ENCODE measurements around the gene C11orf98. TPM values are rescaled to one million over a fixed set of nuclear protein-coding genes. Genes with fewer than 3 reads are reported as not detected.
A peak's percentile ranks its signal among the peaks of the same experiment; 100 is the strongest.

The C11orf98 gene
- total and polyA plus RNA-seq, 2 donors (not counting 1 experiment from before 2014, with no cell fraction given) = 41.5 to 48.1 TPM

DNA sequence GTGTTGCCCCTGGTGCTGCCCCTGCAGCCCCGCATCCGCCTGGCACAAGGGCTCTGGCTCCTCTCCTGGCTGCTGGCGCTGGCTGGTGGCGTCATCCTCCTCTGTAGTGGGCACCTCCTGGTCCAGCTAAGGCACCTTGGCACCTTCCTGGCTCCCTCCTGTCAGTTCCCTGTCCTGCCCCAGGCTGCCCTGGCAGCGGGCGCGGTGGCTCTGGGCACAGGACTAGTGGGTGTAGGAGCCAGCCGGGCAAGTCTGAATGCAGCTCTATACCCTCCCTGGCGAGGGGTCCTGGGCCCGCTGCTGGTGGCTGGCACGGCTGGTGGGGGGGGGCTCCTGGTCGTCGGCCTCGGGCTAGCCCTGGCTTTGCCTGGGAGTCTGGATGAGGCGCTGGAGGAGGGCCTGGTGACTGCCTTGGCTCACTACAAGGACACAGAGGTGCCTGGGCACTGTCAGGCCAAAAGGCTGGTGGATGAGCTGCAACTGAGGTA lies 51.7 kb downstream of the C11orf98 start:
- no peak for TF ChIP-seq EZH2 (IDR thresholded peaks at IDR 0.05; ENCODE audit: borderline replicate concordance, insufficient read depth, low read depth, low read length, poor library complexity, severe bottlenecking)
- TF ChIP-seq, protein P1, sequence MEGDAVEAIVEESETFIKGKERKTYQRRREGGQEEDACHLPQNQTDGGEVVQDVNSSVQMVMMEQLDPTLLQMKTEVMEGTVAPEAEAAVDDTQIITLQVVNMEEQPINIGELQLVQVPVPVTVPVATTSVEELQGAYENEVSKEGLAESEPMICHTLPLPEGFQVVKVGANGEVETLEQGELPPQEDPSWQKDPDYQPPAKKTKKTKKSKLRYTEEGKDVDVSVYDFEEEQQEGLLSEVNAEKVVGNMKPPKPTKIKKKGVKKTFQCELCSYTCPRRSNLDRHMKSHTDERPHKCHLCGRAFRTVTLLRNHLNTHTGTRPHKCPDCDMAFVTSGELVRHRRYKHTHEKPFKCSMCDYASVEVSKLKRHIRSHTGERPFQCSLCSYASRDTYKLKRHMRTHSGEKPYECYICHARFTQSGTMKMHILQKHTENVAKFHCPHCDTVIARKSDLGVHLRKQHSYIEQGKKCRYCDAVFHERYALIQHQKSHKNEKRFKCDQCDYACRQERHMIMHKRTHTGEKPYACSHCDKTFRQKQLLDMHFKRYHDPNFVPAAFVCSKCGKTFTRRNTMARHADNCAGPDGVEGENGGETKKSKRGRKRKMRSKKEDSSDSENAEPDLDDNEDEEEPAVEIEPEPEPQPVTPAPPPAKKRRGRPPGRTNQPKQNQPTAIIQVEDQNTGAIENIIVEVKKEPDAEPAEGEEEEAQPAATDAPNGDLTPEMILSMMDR (IDR thresholded peaks at IDR 0.05) = no peak
- Mint-ChIP-seq H3K27ac (peak overlapping the region; percentile 78), H3K9me3 (ENCODE audit: insufficient read depth) (no peaks in the 10 kb centered on the region), H3K4me1 (peaks cover 20% of the 10 kb centered on the region), H3K4me3 (peak overlapping the region; percentile 60), H3K27me3 (no peaks in the 10 kb centered on the region)
- intact Hi-C loops (cut with micrococcal nuclease) = loop anchor here (1.0 to 2.0 kb wide), 3 partner anchors 33 to 113 kb away; partner anchors contain the start of genes GANAB and HNRNPUL2
- no peak overlapping the region for H3K9ac ChIP-seq (ENCODE audit: low read length)
- H3K4me1 ChIP-seq (ENCODE audit: control insufficient read depth in 2 of 2, insufficient read depth in 2 of 2, low read length in 2 of 2) = peaks cover 10 to 21% of the 10 kb centered on the region in 2 donors
- H3K4me3 ChIP-seq (ENCODE audit: control extremely low read depth in 1 of 5, extremely low read depth in 1 of 5, insufficient read depth in 1 of 5, low read depth in 2 of 5, low read length in 4 of 5) = no peak overlapping the region
- ChIA-PET POLR2A (interaction anchor here (0.6 to 1.6 kb wide), 3 partner anchors 12 to 24 kb away, joined by 3 to 5 read pairs (median 5); partner anchors contain the start of genes MTA2 and TUT1), CTCF (interaction anchor here (1.1 to 3.7 kb wide), 2 partner anchors 8 to 21 kb away, joined by 4 to 32 read pairs; partner anchors contain the start of genes B3GAT3 and TUT1)
- H3K27ac ChIP-seq (ENCODE audit: low read length in 2 of 2) = peak overlapping the region; percentile 70 to 96
- peak overlapping the region; percentile 90 for H2AFZ ChIP-seq (ENCODE audit: insufficient read depth, low read depth, low read length, poor library complexity, severe bottlenecking)
- no peaks in the 10 kb centered on the region for H3K9me3 ChIP-seq (ENCODE audit: control extremely low read depth in 1 of 3, control insufficient read depth in 2 of 3, insufficient read depth in 1 of 3, low read length in 2 of 3)
- H3K79me2 ChIP-seq (ENCODE audit: control insufficient read depth, insufficient read depth, low read length) = peaks cover 57% of the 10 kb centered on the region
- H4K20me1 ChIP-seq (ENCODE audit: control insufficient read depth, insufficient read depth, low read length, poor library complexity, severe bottlenecking) = peaks cover 11% of the 10 kb centered on the region
- peak overlapping the region; percentile 90 for H3K4me2 ChIP-seq (replicated peaks; ENCODE audit: low read depth, low read length, poor library complexity, severe bottlenecking)
- no peak for DNase-seq
- no peak for ATAC-seq (ENCODE audit: low read depth)
- peaks cover 0 to 33% of the 10 kb centered on the region in 2 experiments for H3K36me3 ChIP-seq (replicated peaks in 1 of 2; ENCODE audit: control extremely low read depth in 1 of 2, control insufficient read depth in 1 of 2, extremely low read depth in 1 of 2, insufficient read depth in 2 of 2, low read length in 1 of 2)
- H3K27me3 ChIP-seq (replicated peaks in 1 of 4; ENCODE audit: control extremely low read depth in 1 of 4, control insufficient read depth in 3 of 4, insufficient read depth in 4 of 4, low read length in 3 of 4) = no peaks in the 10 kb centered on the region
- 87% methylated on average over 15 of the region's 15 CpGs for WGBS (ENCODE audit: insufficient coverage)

Small RNA genes lying within 50 kb of the gene (small RNA-seq; reads per million reads assigned to genes)
- gene SNORA57 (ENCODE audit: insufficient read length, low read depth, low replicate concordance) = not detected

Other genes with a start within 250 kb of the C11orf98 start
- gene SCGB1A1, start 246.2 kb downstream of the C11orf98 start, total RNA-seq = not detected in 2 replicates
- gene SCGB1A1, start 246.2 kb downstream of the C11orf98 start, polyA plus RNA-seq = not detected in 2 replicates
- 228 and 229 TPM in 2 replicates for gene AHNAK, start 118.4 kb downstream of the C11orf98 start, total RNA-seq
- 58.1 and 63.7 TPM in 2 replicates for gene AHNAK, start 118.4 kb downstream of the C11orf98 start, polyA plus RNA-seq
- 1,778 and 1,867 TPM in 2 replicates for gene EEF1G, start 91.3 kb downstream of the C11orf98 start, total RNA-seq
- gene EEF1G, start 91.3 kb downstream of the C11orf98 start, polyA plus RNA-seq = 1,359 and 1,582 TPM in 2 replicates
- 33.8 and 47.7 TPM in 2 replicates for gene TUT1, start 73.7 kb downstream of the C11orf98 start, total RNA-seq
- gene TUT1, start 73.7 kb downstream of the C11orf98 start, polyA plus RNA-seq = 31.1 and 31.6 TPM in 2 replicates
- 127 and 139 TPM in 2 replicates for gene MTA2, start 63.3 kb downstream of the C11orf98 start, total RNA-seq
- 37.2 and 46.9 TPM in 2 replicates for gene MTA2, start 63.3 kb downstream of the C11orf98 start, polyA plus RNA-seq
- gene EML3, start 52.4 kb downstream of the C11orf98 start, total RNA-seq = 127 and 135 TPM in 2 replicates
- gene EML3, start 52.4 kb downstream of the C11orf98 start, polyA plus RNA-seq = 128 and 170 TPM in 2 replicates
- 0.68 and 2.0 TPM in 2 replicates for gene ROM1, start 52.0 kb downstream of the C11orf98 start, total RNA-seq
- gene ROM1, start 52.0 kb downstream of the C11orf98 start, polyA plus RNA-seq = 1.3 and 1.7 TPM in 2 replicates
- gene B3GAT3, start 43.2 kb downstream of the C11orf98 start, total RNA-seq = 63.1 and 66.6 TPM in 2 replicates
- gene B3GAT3, start 43.2 kb downstream of the C11orf98 start, polyA plus RNA-seq = 88.9 and 89.3 TPM in 2 replicates
- 190 and 204 TPM in 2 replicates for gene GANAB, start 18.6 kb downstream of the C11orf98 start, total RNA-seq
- 98.7 and 139 TPM in 2 replicates for gene GANAB, start 18.6 kb downstream of the C11orf98 start, polyA plus RNA-seq
- gene INTS5, start 11.9 kb downstream of the C11orf98 start, total RNA-seq = 21.3 and 22.7 TPM in 2 replicates
- 8.7 and 14.3 TPM in 2 replicates for gene INTS5, start 11.9 kb downstream of the C11orf98 start, polyA plus RNA-seq
- gene CSKMT, start 102 bp upstream of the C11orf98 start, total RNA-seq = 57.3 and 78.7 TPM in 2 replicates
- 21.3 and 39.0 TPM in 2 replicates for gene CSKMT, start 102 bp upstream of the C11orf98 start, polyA plus RNA-seq
- 6.5 and 8.9 TPM in 2 replicates for gene UQCC3, start 6.5 kb upstream of the C11orf98 start, total RNA-seq
- 2.8 and 5.6 TPM in 2 replicates for gene UQCC3, start 6.5 kb upstream of the C11orf98 start, polyA plus RNA-seq
- 32.5 and 33.3 TPM in 2 replicates for gene LBHD1, start 7.1 kb upstream of the C11orf98 start, total RNA-seq
- gene LBHD1, start 7.1 kb upstream of the C11orf98 start, polyA plus RNA-seq = 19.3 and 23.3 TPM in 2 replicates
- gene UBXN1, start 13.9 kb upstream of the C11orf98 start, total RNA-seq = 186 and 193 TPM in 2 replicates
- gene UBXN1, start 13.9 kb upstream of the C11orf98 start, polyA plus RNA-seq = 180 and 289 TPM in 2 replicates
- 0.15 and 0.25 TPM in 2 replicates for gene LRRN4CL, start 24.3 kb upstream of the C11orf98 start, total RNA-seq
- gene LRRN4CL, start 24.3 kb upstream of the C11orf98 start, polyA plus RNA-seq = 0.03 TPM in 1 of 2 replicates, not detected in the other
- 49.2 and 56.3 TPM in 2 replicates for gene BSCL2, start 42.2 kb upstream of the C11orf98 start, total RNA-seq
- 38.5 TPM in 2 replicates for gene BSCL2, start 42.2 kb upstream of the C11orf98 start, polyA plus RNA-seq
- gene GNG3, start 42.5 kb upstream of the C11orf98 start, total RNA-seq = 0.95 and 2.1 TPM in 2 replicates
- gene GNG3, start 42.5 kb upstream of the C11orf98 start, polyA plus RNA-seq = 5.5 and 8.0 TPM in 2 replicates
- 70.4 and 78.2 TPM in 2 replicates for gene HNRNPUL2, start 62.2 kb upstream of the C11orf98 start, total RNA-seq
- gene HNRNPUL2, start 62.2 kb upstream of the C11orf98 start, polyA plus RNA-seq = 14.6 and 15.7 TPM in 2 replicates
- gene TTC9C, start 63.3 kb upstream of the C11orf98 start, total RNA-seq = 56.3 and 57.9 TPM in 2 replicates
- gene TTC9C, start 63.3 kb upstream of the C11orf98 start, polyA plus RNA-seq = 33.5 and 36.7 TPM in 2 replicates
- gene ZBTB3, start 89.0 kb upstream of the C11orf98 start, total RNA-seq = 22.0 and 24.8 TPM in 2 replicates
- 3.8 and 8.7 TPM in 2 replicates for gene ZBTB3, start 89.0 kb upstream of the C11orf98 start, polyA plus RNA-seq
- gene POLR2G, start 96.4 kb upstream of the C11orf98 start, total RNA-seq = 76.8 and 78.7 TPM in 2 replicates
- 113 and 129 TPM in 2 replicates for gene POLR2G, start 96.4 kb upstream of the C11orf98 start, polyA plus RNA-seq
- gene TAF6L, start 106.2 kb upstream of the C11orf98 start, total RNA-seq = 43.2 and 48.2 TPM in 2 replicates
- gene TAF6L, start 106.2 kb upstream of the C11orf98 start, polyA plus RNA-seq = 28.2 and 75.1 TPM in 2 replicates
- gene TMEM179B, start 122.2 kb upstream of the C11orf98 start, total RNA-seq = 62.3 and 71.5 TPM in 2 replicates
- gene TMEM179B, start 122.2 kb upstream of the C11orf98 start, polyA plus RNA-seq = 43.2 and 64.3 TPM in 2 replicates
- 15.6 and 16.2 TPM in 2 replicates for gene TMEM223, start 126.8 kb upstream of the C11orf98 start, total RNA-seq
- 6.0 and 12.0 TPM in 2 replicates for gene TMEM223, start 126.8 kb upstream of the C11orf98 start, polyA plus RNA-seq
- gene NXF1, start 140.2 kb upstream of the C11orf98 start, total RNA-seq = 161 TPM in 2 replicates
- 242 and 262 TPM in 2 replicates for gene NXF1, start 140.2 kb upstream of the C11orf98 start, polyA plus RNA-seq
- gene STX5, start 166.8 kb upstream of the C11orf98 start, total RNA-seq = 98.1 and 99.1 TPM in 2 replicates
- gene STX5, start 166.8 kb upstream of the C11orf98 start, polyA plus RNA-seq = 41.0 and 42.1 TPM in 2 replicates
- 1.1 TPM in 1 of 2 replicates, not detected in the other for gene TEX54, start 167.6 kb upstream of the C11orf98 start, total RNA-seq
- not detected in 2 replicates for gene TEX54, start 167.6 kb upstream of the C11orf98 start, polyA plus RNA-seq
- gene WDR74, start 174.4 kb upstream of the C11orf98 start, total RNA-seq = 131 and 136 TPM in 2 replicates
- gene WDR74, start 174.4 kb upstream of the C11orf98 start, polyA plus RNA-seq = 122 and 148 TPM in 2 replicates
- 148 and 175 TPM in 2 replicates for gene SLC3A2, start 215.7 kb upstream of the C11orf98 start, total RNA-seq
- 92.0 and 102 TPM in 2 replicates for gene SLC3A2, start 215.7 kb upstream of the C11orf98 start, polyA plus RNA-seq